Ascending aorta (tissue), 2 donors: Measurements from ENCODE around the gene XPO4. TPM values are rescaled to one million over a fixed set of nuclear protein-coding genes. Genes with fewer than 3 reads are reported as not detected.
A peak's percentile ranks its signal among the peaks of the same experiment; 100 is the strongest.
"Not testable (repeated sequence)": the region's sequence is repeated elsewhere in the genome, so short reads cannot be mapped to it uniquely, and the experiment has no call there.

Experiments
- DNase-seq, 2 donors: peaks; one replicate each; pipeline ENCODE4 v3.0.0-alpha.2; 2019; ENCODE audit warnings: low spot score in 2 of 2
- H3K27ac ChIP-seq, 2 donors: fragments of 200-600 bp; sonication (generic); one replicate each; pipeline ENCODE4 v1.5.1; 2016 to 2017; ENCODE audit warnings: mild to moderate bottlenecking in 1 of 2
- H3K27me3 ChIP-seq: fragments of 200-600 bp; sonication (generic); one replicate; pipeline ENCODE4 v1.5.1; 2017
- H3K36me3 ChIP-seq, 2 donors: fragments of 200-600 bp; sonication (generic); one replicate each; pipeline ENCODE4 v1.5.1; 2016
- H3K4me1 ChIP-seq, 2 donors: fragments of 200-600 bp; sonication (generic); one replicate each; pipeline ENCODE4 v1.5.1; 2016 to 2017; ENCODE audit warnings: mild to moderate bottlenecking in 1 of 2
- H3K4me3 ChIP-seq, 2 donors: fragments of 200-600 bp; sonication (generic); one replicate each; pipeline ENCODE4 v1.5.1; 2016 to 2017; ENCODE audit warnings: mild to moderate bottlenecking in 1 of 2
- H3K9me3 ChIP-seq, 2 donors: fragments of 200-600 bp; sonication (generic); one replicate each; pipeline ENCODE4 v1.5.1; 2016
- intact Hi-C: fragments of 100-400 bp; cut with DNase I; formaldehyde crosslinking; loops from one replicate; pipeline ENCODE4 v1.15.1; 2023
- total RNA-seq: library from RNA; depleted of rRNA; stranded (reverse); fragments of >200 nt; gene quantifications from one replicate; pipeline ENCODE4 v1.1.0, GENCODE V29; 2016
- TF ChIP-seq, protein P1 (sequence below), 3 experiments: fragments of 200-600 bp in 2 of 3; fragments of 450-650 bp in 1 of 3; sonication (generic) in 2 of 3; IDR thresholded peaks; one replicate each; pipeline ENCODE4 v1.5.1; 2016 to 2019; ENCODE audit warnings: antibody characterized with exemption in 3 of 3, mild to moderate bottlenecking in 1 of 3, moderate library complexity in 1 of 3

The XPO4 gene
- total RNA-seq, 1 donor from 2014 or later: 5.1 TPM

DNA sequence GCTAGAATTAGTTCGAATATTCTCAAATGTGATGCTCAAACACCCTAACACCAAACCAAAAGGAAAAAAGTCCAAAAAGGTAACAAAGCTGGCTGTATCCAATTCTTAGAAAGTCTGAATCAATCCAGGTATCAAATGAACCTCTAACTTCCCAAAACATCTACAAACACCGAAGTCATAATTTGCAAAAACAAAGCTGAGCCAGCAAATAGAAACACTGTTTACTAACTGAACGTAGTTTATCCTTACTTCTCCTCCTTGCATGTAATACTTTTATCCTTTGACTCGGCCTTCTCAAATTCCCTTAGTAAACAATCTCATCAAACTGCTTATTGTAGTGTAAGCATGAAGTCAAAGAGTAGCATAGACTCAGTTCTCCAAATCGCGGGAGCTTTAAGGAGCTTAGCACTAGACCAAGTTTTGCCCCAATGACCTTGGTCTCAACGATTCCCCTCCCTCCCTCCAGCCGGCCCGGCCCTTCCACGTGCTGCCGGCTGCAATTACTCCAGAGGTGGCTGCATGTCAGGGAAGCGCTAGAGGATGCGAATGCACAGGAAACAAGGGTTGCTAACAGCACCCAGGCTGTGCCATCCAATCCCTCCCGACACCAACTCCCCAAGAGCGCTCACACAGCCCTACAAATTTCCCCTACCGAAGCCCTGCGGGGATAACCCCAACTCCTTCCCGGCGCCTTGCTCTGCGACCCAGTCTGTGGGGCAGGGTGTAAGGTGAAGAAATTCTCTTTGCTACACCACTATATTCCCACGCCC lies 693 bp downstream of the XPO4 start:
- TF ChIP-seq, protein P1, sequence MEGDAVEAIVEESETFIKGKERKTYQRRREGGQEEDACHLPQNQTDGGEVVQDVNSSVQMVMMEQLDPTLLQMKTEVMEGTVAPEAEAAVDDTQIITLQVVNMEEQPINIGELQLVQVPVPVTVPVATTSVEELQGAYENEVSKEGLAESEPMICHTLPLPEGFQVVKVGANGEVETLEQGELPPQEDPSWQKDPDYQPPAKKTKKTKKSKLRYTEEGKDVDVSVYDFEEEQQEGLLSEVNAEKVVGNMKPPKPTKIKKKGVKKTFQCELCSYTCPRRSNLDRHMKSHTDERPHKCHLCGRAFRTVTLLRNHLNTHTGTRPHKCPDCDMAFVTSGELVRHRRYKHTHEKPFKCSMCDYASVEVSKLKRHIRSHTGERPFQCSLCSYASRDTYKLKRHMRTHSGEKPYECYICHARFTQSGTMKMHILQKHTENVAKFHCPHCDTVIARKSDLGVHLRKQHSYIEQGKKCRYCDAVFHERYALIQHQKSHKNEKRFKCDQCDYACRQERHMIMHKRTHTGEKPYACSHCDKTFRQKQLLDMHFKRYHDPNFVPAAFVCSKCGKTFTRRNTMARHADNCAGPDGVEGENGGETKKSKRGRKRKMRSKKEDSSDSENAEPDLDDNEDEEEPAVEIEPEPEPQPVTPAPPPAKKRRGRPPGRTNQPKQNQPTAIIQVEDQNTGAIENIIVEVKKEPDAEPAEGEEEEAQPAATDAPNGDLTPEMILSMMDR (IDR thresholded peaks at IDR 0.05): no peak
- no peaks in the 10 kb centered on the region for H3K27me3 ChIP-seq
- H3K36me3 ChIP-seq: no peaks in the 10 kb centered on the region
- no peaks in the 10 kb centered on the region for H3K9me3 ChIP-seq
- H3K27ac ChIP-seq: peak overlapping the region; percentile 93
- H3K4me1 ChIP-seq: peaks cover 3 to 10% of the 10 kb centered on the region in 2 donors
- DNase-seq: no peak
- peak overlapping the region; percentile 81 to 88 for H3K4me3 ChIP-seq
- intact Hi-C loops: loop anchor here (1.0 to 5.0 kb wide), 5 partner anchors 41 to 335 kb away; partner anchors contain the start of genes EEF1AKMT1, IFT88 and LATS2

DNA sequence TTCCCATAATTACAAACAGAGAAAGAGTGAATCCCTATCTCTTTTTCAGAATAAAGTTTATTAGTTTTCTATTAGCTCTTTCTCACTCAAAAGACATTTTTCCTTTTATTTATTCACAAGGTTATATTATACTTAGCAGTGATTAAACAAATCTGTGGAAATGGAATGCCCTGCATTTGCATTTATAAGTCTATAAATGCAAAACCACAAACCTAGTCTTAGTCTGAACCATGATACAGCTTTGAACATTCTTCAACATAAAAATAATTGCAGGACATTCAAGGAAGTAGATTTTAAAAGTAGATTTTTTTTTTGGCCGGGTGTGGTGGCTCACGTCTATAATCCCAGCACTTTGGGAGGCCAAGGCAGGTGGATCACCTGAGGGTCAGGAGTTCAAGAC lies 8.3 kb downstream of the XPO4 start:
- intact Hi-C loops: no loop called here
- Histone ChIP-seq H3K27me3 (no peaks in the 10 kb centered on the region), H3K4me1 (no peaks in the 10 kb centered on the region), H3K36me3 (no peaks in the 10 kb centered on the region), H3K9me3 (no peaks in the 10 kb centered on the region), H3K4me3 (no peak overlapping the region), H3K27ac (no peak overlapping the region)
- no peak for DNase-seq
- TF ChIP-seq, protein P1 (IDR thresholded peaks at IDR 0.05): no peak

DNA sequence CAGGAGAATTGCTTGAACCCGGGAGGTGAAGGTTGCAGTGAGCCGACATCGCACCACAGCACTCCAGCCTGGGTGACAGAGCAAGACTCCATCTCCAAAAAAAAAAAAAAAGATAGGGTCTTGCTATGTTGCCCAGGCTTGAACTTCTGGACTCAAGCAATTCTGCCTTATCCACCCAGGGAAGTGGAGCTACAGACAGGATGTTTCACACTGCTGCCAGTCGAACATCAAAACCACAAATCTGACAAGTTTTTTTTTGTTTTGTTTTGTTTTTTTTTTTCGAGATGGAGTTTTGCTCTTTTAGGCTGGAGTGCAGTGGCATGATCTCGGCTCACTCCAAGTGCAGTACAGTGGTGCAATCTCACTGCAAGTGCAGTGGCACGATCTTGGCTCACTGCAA lies 10.8 kb downstream of the XPO4 start:
- H3K27me3 ChIP-seq: no peaks in the 10 kb centered on the region
- no peak for DNase-seq
- H3K4me1 ChIP-seq: no peaks in the 10 kb centered on the region
- TF ChIP-seq, protein P1 (IDR thresholded peaks at IDR 0.05): no peak
- H3K27ac ChIP-seq: no peak overlapping the region
- H3K9me3 ChIP-seq: no peaks in the 10 kb centered on the region
- intact Hi-C loops: no loop called here
- no peak overlapping the region for H3K4me3 ChIP-seq
- H3K36me3 ChIP-seq: no peaks in the 10 kb centered on the region

DNA sequence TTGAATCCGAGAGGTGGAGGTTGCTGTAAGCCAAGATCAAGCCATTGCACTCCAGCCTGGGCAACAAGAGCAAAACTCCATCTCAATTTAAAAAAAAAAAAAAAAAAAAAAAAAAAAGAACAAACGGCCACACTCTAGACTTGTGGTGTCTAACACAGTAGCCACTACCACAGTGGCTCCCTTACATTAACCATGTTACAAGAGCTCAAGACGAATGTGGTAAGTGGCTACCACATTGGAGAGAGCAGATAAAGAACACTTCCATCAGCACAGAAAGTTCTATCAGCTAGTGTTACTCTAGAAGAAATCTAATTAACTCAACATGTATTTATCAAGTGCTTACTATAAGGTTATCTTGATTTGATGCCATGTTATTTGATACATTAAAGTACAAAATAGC lies 11.5 kb downstream of the XPO4 start:
- no peaks in the 10 kb centered on the region for H3K27me3 ChIP-seq
- H3K4me3 ChIP-seq: no peak overlapping the region
- no peak for DNase-seq
- no peaks in the 10 kb centered on the region for H3K4me1 ChIP-seq
- no peaks in the 10 kb centered on the region for H3K36me3 ChIP-seq
- no peak overlapping the region for H3K27ac ChIP-seq
- TF ChIP-seq, protein P1 (IDR thresholded peaks at IDR 0.05): no peak
- intact Hi-C loops: no loop called here
- H3K9me3 ChIP-seq: no peaks in the 10 kb centered on the region

DNA sequence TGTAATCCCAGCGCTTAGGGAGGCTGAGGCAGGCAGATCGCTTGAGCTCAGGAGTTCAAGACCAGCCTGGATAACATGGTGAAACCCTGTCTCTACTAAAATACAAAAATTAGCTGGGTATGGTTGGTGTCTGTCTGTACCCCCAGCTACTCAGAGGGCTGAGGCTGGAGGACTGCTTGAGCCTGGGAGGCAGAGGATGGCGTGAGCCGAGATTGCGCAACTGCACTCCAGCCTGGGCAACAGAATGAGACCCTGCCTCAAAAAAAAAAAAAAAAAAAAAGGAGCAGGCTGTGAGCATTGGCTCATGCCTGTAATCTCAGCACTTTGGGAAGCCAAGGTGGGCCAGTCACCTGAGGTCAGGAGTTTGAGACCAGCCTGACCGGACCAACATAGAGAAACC lies 12.0 kb downstream of the XPO4 start:
- H3K36me3 ChIP-seq, H3K4me1 ChIP-seq, H3K4me3 ChIP-seq, H3K27me3 ChIP-seq, H3K9me3 ChIP-seq, intact Hi-C loops, DNase-seq, H3K27ac ChIP-seq: not testable (repeated sequence)

DNA sequence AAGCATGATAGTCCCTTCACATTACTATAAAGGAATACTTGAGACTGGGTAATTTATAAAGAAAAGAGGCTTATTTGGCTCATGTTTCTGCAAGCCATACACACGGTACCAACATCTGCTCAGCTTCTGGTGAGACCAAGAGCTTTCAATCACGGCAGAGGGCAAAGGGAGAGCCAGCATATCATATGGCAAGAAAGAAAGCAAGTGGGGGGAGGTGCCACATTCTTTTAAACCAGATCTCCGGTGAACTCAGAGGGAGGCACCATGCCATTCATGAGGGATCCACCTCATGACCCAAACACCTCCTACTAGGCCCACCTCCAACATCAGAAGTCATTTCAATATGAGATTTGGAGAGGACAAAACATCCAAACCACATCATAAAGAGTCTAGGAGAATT lies 20.3 kb downstream of the XPO4 start:
- Histone ChIP-seq H3K4me1 (peaks cover 0 to 7% of the 10 kb centered on the region in 2 donors), H3K4me3 (no peak overlapping the region), H3K27ac (no peak overlapping the region), H3K27me3 (no peaks in the 10 kb centered on the region), H3K36me3 (peaks cover 0 to 4% of the 10 kb centered on the region in 2 donors), H3K9me3 (no peaks in the 10 kb centered on the region)
- intact Hi-C loops: no loop called here
- DNase-seq: no peak
- TF ChIP-seq, protein P1 (IDR thresholded peaks at IDR 0.05): no peak
